Measurements from ENCODE around the gene TEX14. TPM values are rescaled to one million over a fixed set of nuclear protein-coding genes. Genes with fewer than 3 reads are reported as not detected.
"Not testable (repeated sequence)": the region's sequence is repeated elsewhere in the genome, so short reads cannot be mapped to it uniquely, and the experiment has no call there.

Gene TEX14
- total RNA-seq, 1 donor from 2014 or later: not detected

- H3K27ac ChIP-seq: no peak overlapping the region
- no peak for TF ChIP-seq POLR2A (IDR thresholded peaks at IDR 0.05)
- no peak for TF ChIP-seq POLR2AphosphoS5 (IDR thresholded peaks at IDR 0.05; ENCODE audit: insufficient read depth in 1 of 2, low read depth in 1 of 2)
- TF ChIP-seq, protein P1, sequence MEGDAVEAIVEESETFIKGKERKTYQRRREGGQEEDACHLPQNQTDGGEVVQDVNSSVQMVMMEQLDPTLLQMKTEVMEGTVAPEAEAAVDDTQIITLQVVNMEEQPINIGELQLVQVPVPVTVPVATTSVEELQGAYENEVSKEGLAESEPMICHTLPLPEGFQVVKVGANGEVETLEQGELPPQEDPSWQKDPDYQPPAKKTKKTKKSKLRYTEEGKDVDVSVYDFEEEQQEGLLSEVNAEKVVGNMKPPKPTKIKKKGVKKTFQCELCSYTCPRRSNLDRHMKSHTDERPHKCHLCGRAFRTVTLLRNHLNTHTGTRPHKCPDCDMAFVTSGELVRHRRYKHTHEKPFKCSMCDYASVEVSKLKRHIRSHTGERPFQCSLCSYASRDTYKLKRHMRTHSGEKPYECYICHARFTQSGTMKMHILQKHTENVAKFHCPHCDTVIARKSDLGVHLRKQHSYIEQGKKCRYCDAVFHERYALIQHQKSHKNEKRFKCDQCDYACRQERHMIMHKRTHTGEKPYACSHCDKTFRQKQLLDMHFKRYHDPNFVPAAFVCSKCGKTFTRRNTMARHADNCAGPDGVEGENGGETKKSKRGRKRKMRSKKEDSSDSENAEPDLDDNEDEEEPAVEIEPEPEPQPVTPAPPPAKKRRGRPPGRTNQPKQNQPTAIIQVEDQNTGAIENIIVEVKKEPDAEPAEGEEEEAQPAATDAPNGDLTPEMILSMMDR (IDR thresholded peaks at IDR 0.05): no peak
- intact Hi-C loops (cut with DNase I): loop anchor here (10.0 kb wide), 1 partner anchor 145 kb away; no protein-coding TSS in a partner anchor
These were observed 12.4 kb downstream of the TEX14 start for GRCh38 chr17:58679263-58680037.

DNA sequence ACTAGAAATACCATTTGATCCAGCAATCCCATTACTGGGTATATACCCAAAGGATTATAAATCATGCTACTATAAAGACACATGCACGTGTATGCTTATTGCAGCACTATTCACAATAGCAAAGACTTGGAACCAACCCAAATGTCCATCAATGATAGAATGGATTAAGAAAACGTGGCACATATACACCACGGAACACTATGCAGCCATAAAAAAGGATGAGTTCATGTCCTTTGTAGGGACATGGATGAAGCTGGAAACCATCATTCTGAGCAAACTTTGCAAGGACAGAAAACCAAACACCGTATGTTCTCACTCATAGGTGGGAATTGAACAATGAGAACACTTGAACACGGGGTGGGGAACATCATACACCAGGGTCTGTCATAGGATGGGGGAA, 13.6 kb downstream of the TEX14 start:
- H3K27ac ChIP-seq; H3K4me3 ChIP-seq; H3K27me3 ChIP-seq; H3K9me3 ChIP-seq; DNase-seq (ENCODE audit: extremely low spot score in 2 of 2); H3K4me1 ChIP-seq; intact Hi-C loops (cut with DNase I); H3K36me3 ChIP-seq: not testable (repeated sequence)

More at GRCh38 chr17:58679263-58680037, 12.4 kb downstream of the TEX14 start:
- Histone ChIP-seq H3K36me3 (no peaks in the 10 kb centered on the region), H3K4me1 (no peaks in the 10 kb centered on the region), H3K4me3 (no peak overlapping the region), H3K9me3 (no peaks in the 10 kb centered on the region), H3K27me3 (no peaks in the 10 kb centered on the region)
- no peak for DNase-seq (ENCODE audit: extremely low spot score in 2 of 2)

DNA sequence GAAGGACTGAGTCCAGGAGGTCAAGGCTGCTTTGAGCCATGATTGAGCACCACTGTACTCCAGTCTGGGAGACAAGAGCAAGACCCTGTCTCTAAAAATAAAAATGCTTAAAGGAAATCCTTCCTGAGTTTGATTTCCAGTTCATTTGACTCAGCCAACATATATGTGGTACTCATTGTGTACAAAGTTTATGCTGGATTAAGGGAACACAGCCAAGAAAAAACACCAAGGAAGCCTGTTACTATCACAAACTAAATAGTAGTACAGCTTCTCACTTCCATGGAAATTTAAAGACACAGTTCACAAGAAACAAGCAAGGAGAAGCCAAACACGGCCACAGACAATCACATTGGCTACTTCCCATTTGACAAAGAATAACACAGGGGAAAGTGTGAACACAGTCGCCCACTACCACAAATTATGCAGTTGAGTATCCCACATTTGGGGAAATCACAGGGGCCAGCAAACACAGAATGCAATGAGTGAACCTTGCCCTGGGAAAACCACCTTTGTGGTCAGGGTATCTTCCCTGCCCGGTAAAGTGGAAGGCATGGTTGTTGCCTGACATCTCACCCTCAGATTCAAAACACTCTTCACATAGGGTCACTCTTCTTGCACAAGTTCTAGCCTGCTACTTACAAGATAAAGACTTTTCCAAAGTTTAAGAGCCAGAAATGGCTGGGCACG, 14.5 kb downstream of the TEX14 start:
- Histone ChIP-seq H3K36me3 (no peaks in the 10 kb centered on the region), H3K4me1 (no peaks in the 10 kb centered on the region), H3K27me3 (no peaks in the 10 kb centered on the region), H3K4me3 (no peak overlapping the region), H3K9me3 (no peaks in the 10 kb centered on the region), H3K27ac (no peak overlapping the region)
- intact Hi-C loops (cut with DNase I): no loop called here
- DNase-seq (ENCODE audit: extremely low spot score in 2 of 2): no peak
- TF ChIP-seq POLR2AphosphoS5 (IDR thresholded peaks at IDR 0.05; ENCODE audit: insufficient read depth in 1 of 2, low read depth in 1 of 2) (no peak), POLR2A (IDR thresholded peaks at IDR 0.05) (no peak)
- TF ChIP-seq, protein P1 (IDR thresholded peaks at IDR 0.05): no peak

DNA sequence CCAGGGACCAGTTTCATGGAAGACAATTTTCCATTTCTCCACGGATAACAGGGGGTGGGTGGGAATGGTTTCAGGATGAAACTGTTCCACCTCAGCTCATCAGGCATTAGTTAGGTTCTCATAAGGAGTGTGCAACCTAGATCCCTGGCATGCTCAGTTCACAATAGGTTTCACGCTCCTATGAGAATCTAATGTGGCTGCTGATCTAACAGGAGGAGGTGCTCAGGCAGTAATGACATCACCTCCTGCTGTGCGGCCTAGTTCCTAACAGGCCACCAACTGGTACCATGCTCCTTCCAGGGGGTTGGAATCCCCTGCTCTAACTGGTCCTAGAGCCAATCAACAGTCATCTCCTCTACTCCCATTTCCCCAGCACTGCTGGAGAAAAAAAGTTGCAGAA, 19.9 kb downstream of the TEX14 start:
- Histone ChIP-seq H3K27me3 (no peaks in the 10 kb centered on the region), H3K9me3 (no peaks in the 10 kb centered on the region), H3K27ac (no peak overlapping the region), H3K4me3 (no peak overlapping the region), H3K4me1 (no peaks in the 10 kb centered on the region), H3K36me3 (no peaks in the 10 kb centered on the region)
- no peak for DNase-seq (ENCODE audit: extremely low spot score in 2 of 2)
- no peak for TF ChIP-seq POLR2A (IDR thresholded peaks at IDR 0.05)
- TF ChIP-seq, protein P1 (IDR thresholded peaks at IDR 0.05): no peak
- TF ChIP-seq POLR2AphosphoS5 (IDR thresholded peaks at IDR 0.05; ENCODE audit: insufficient read depth in 1 of 2, low read depth in 1 of 2): no peak
- intact Hi-C loops (cut with DNase I): no loop called here

GRCh38 chr17:58669853-58670252, 22.0 kb downstream of the TEX14 start:
- Histone ChIP-seq H3K36me3 (no peaks in the 10 kb centered on the region), H3K4me3 (no peak overlapping the region), H3K27me3 (no peaks in the 10 kb centered on the region), H3K27ac (no peak overlapping the region), H3K4me1 (no peaks in the 10 kb centered on the region), H3K9me3 (no peaks in the 10 kb centered on the region)
- intact Hi-C loops (cut with DNase I): no loop called here
- DNase-seq (ENCODE audit: extremely low spot score in 2 of 2): no peak
- TF ChIP-seq POLR2A (IDR thresholded peaks at IDR 0.05): no peak
- TF ChIP-seq POLR2AphosphoS5 (IDR thresholded peaks at IDR 0.05; ENCODE audit: insufficient read depth in 1 of 2, low read depth in 1 of 2): no peak
- TF ChIP-seq, protein P1 (IDR thresholded peaks at IDR 0.05): no peak
